ENCODE data around the gene MAPK1. TPM values are rescaled to one million over a fixed set of nuclear protein-coding genes. Genes with fewer than 3 reads are reported as not detected.
A peak's percentile ranks its signal among the peaks of the same experiment; 100 is the strongest.
"Not testable (repeated sequence)": the region's sequence is repeated elsewhere in the genome, so short reads cannot be mapped to it uniquely, and the experiment has no call there.

MAPK1 gene
- total RNA-seq, 1 experiment from 2014 or later = 90.3 TPM

- no peak overlapping the region for H2BK120ac ChIP-seq (ENCODE audit: low read depth, low read length, poor library complexity, severe bottlenecking)
- no peak overlapping the region for H3K56ac ChIP-seq (ENCODE audit: insufficient read length, low read depth, low read length)
- no peak overlapping the region for H3K14ac ChIP-seq (ENCODE audit: insufficient read depth, low read length)
- no peaks in the 10 kb centered on the region for H3K27me3 ChIP-seq (ENCODE audit: insufficient read depth, low read length)
- no peaks in the 10 kb centered on the region for H3K4me1 ChIP-seq (ENCODE audit: insufficient read depth, low read length)
- H3K79me2 ChIP-seq (ENCODE audit: insufficient read depth, low read length) = no peaks in the 10 kb centered on the region
- no peak overlapping the region for H2BK15ac ChIP-seq (ENCODE audit: low read depth, low read length)
- H2BK12ac ChIP-seq (ENCODE audit: insufficient read length, low read depth, low read length) = no peak overlapping the region
- no peak overlapping the region for H2AFZ ChIP-seq (ENCODE audit: low read length)
- no peak overlapping the region for H3K4me3 Mint-ChIP-seq
- no peaks in the 10 kb centered on the region for H3K9me3 Mint-ChIP-seq
- no peak for TF ChIP-seq CTCF (conservative IDR thresholded peaks at IDR 0.05)
- no peak overlapping the region for H2AK5ac ChIP-seq (ENCODE audit: insufficient read length, low read length)
- no peaks in the 10 kb centered on the region for H4K20me1 ChIP-seq (ENCODE audit: control insufficient read depth, insufficient read depth, insufficient read length)
- H3K9me3 ChIP-seq (ENCODE audit: control insufficient read depth, low read depth, low read length) = no peaks in the 10 kb centered on the region
- no peak overlapping the region for H4K91ac ChIP-seq (ENCODE audit: insufficient read length, low read depth, low read length)
- H3K27ac ChIP-seq (ENCODE audit: insufficient read length, low read depth, low read length) = no peak overlapping the region
- H3K4ac ChIP-seq (ENCODE audit: low read depth, low read length) = no peak overlapping the region
- H3T11ph ChIP-seq (ENCODE audit: low read length) = no peak overlapping the region
- no CpG with 5 or more reads among the region's 11 CpGs for WGBS (ENCODE audit: extremely low coverage, insufficient read length, low lambda C conversion rate)
- peaks cover 13 to 40% (median 37%) of the 10 kb centered on the region in 3 experiments; a peak in 6 of 7 replicates for H3K36me3 Mint-ChIP-seq (ENCODE audit: insufficient read depth in 1 of 3, low read depth in 3 of 3)
- H3K27ac Mint-ChIP-seq = peak overlapping the region in 2 of 3 experiments; percentile 49 to 70; a peak in 4 of 7 replicates
- no peaks in the 10 kb centered on the region for H3K4me1 Mint-ChIP-seq
- H4K8ac ChIP-seq (replicated peaks; ENCODE audit: insufficient read length, low read depth, low read length) = no peak overlapping the region
- no peaks in the 10 kb centered on the region for H3K27me3 Mint-ChIP-seq (ENCODE audit: low read depth)
- no peak overlapping the region for H4K5ac ChIP-seq (ENCODE audit: insufficient read length, low read depth, low read length)
- H3K79me1 ChIP-seq (ENCODE audit: insufficient read depth, low read depth, low read length, poor library complexity, severe bottlenecking) = no peaks in the 10 kb centered on the region
- no peak overlapping the region for H2BK20ac ChIP-seq (ENCODE audit: low read depth, low read length, poor library complexity, severe bottlenecking)
- H3K18ac ChIP-seq (ENCODE audit: insufficient read length, low read depth, low read length) = no peak overlapping the region
- H3K23ac ChIP-seq (ENCODE audit: insufficient read length, low read depth, low read length) = no peak overlapping the region
- H3K9ac ChIP-seq (ENCODE audit: extremely low read depth, insufficient read length, low read length) = no peak overlapping the region
- no peaks in the 10 kb centered on the region for H3K23me2 ChIP-seq (ENCODE audit: insufficient read length, low read depth, low read length, poor library complexity, severe bottlenecking)
- no peak for DNase-seq
- H2BK5ac ChIP-seq (ENCODE audit: insufficient read length, low read length) = no peak overlapping the region
- H3K4me2 ChIP-seq (ENCODE audit: insufficient read depth, insufficient read length, low read length) = no peak overlapping the region
Measured at GRCh38 chr22:21791635-21792625, 75.5 kb downstream of the MAPK1 start.

GRCh38 chr22:21790849-21791610 is 76.4 kb downstream of the MAPK1 start:
- H3K79me2 ChIP-seq (ENCODE audit: insufficient read depth, low read length); H2AFZ ChIP-seq (ENCODE audit: low read length); H3K14ac ChIP-seq (ENCODE audit: insufficient read depth, low read length); H3K23ac ChIP-seq (ENCODE audit: insufficient read length, low read depth, low read length); H2BK120ac ChIP-seq (ENCODE audit: low read depth, low read length, poor library complexity, severe bottlenecking); H3K56ac ChIP-seq (ENCODE audit: insufficient read length, low read depth, low read length); H3T11ph ChIP-seq (ENCODE audit: low read length); H4K91ac ChIP-seq (ENCODE audit: insufficient read length, low read depth, low read length); DNase-seq; H3K4me3 Mint-ChIP-seq; H3K27me3 ChIP-seq (ENCODE audit: insufficient read depth, low read length); H3K4me2 ChIP-seq (ENCODE audit: insufficient read depth, insufficient read length, low read length); H3K9me3 ChIP-seq (ENCODE audit: control insufficient read depth, low read depth, low read length); H4K5ac ChIP-seq (ENCODE audit: insufficient read length, low read depth, low read length); H3K9me3 Mint-ChIP-seq; H3K79me1 ChIP-seq (ENCODE audit: insufficient read depth, low read depth, low read length, poor library complexity, severe bottlenecking); H3K18ac ChIP-seq (ENCODE audit: insufficient read length, low read depth, low read length); H4K20me1 ChIP-seq (ENCODE audit: control insufficient read depth, insufficient read depth, insufficient read length); H4K8ac ChIP-seq (replicated peaks; ENCODE audit: insufficient read length, low read depth, low read length); H2BK12ac ChIP-seq (ENCODE audit: insufficient read length, low read depth, low read length); H2BK20ac ChIP-seq (ENCODE audit: low read depth, low read length, poor library complexity, severe bottlenecking); H2BK15ac ChIP-seq (ENCODE audit: low read depth, low read length); H2BK5ac ChIP-seq (ENCODE audit: insufficient read length, low read length); H3K27me3 Mint-ChIP-seq (ENCODE audit: low read depth); H3K27ac ChIP-seq (ENCODE audit: insufficient read length, low read depth, low read length); H3K9ac ChIP-seq (ENCODE audit: extremely low read depth, insufficient read length, low read length); H3K4me1 Mint-ChIP-seq; H2AK5ac ChIP-seq (ENCODE audit: insufficient read length, low read length); H3K4me1 ChIP-seq (ENCODE audit: insufficient read depth, low read length); H3K4ac ChIP-seq (ENCODE audit: low read depth, low read length); H3K23me2 ChIP-seq (ENCODE audit: insufficient read length, low read depth, low read length, poor library complexity, severe bottlenecking): not testable (repeated sequence)
- no CpG with 5 or more reads among the region's 11 CpGs for WGBS (ENCODE audit: extremely low coverage, insufficient read length, low lambda C conversion rate)
- H3K36me3 Mint-ChIP-seq (ENCODE audit: insufficient read depth in 1 of 3, low read depth in 3 of 3) = peaks cover 8 to 37% (median 32%) of the 10 kb centered on the region in 3 experiments; a peak in 6 of 7 replicates
- H3K27ac Mint-ChIP-seq = peak overlapping the region in 2 of 3 experiments; percentile 24 to 25; a peak in 2 of 7 replicates

All from H9 (cell line).